Measurements from ENCODE around the gene PTS. TPM values are rescaled to one million over a fixed set of nuclear protein-coding genes. Genes with fewer than 3 reads are reported as not detected.
A peak's percentile ranks its signal among the peaks of the same experiment; 100 is the strongest.

Gene PTS
- total RNA-seq, 1 experiment from 2014 or later = 15.0 TPM

DNA sequence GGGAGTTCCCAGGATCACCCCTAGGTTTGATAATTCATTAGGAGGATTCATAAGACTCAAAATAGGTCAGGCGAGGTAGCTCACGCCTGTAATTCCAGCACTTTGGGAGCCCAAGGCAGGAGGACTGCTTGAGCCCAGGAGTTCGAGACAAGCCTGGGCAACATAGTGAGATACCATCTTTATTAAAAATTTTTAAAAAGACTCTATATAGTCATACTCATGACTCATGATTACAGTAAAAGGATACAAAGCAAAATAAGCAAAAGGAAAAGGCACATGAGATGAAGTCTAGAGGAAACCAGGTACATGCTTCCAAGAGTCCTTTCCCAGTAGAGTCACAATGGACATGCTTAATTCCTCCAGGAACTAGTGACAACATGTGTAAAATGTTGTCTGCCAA lies 13.9 kb upstream of the PTS start:
- H3K9me3 ChIP-seq (replicated peaks) = no peaks in the 10 kb centered on the region
- no peak overlapping the region for H3K4me3 ChIP-seq
- no peaks in the 10 kb centered on the region for H3K36me3 ChIP-seq
- DNase-seq = no peak
- H3K27me3 ChIP-seq = no peaks in the 10 kb centered on the region
- no peak overlapping the region for H3K27ac ChIP-seq
- H3K4me1 ChIP-seq = no peaks in the 10 kb centered on the region

- Histone ChIP-seq H3K9me3 (replicated peaks) (no peaks in the 10 kb centered on the region), H3K4me3 (no peak overlapping the region), H3K27ac (no peak overlapping the region), H3K27me3 (no peaks in the 10 kb centered on the region), H3K36me3 (no peaks in the 10 kb centered on the region), H3K4me1 (no peaks in the 10 kb centered on the region)
- DNase-seq = no peak
Observed at GRCh38 chr11:112212710-112213109, 13.5 kb upstream of the PTS start.

DNA sequence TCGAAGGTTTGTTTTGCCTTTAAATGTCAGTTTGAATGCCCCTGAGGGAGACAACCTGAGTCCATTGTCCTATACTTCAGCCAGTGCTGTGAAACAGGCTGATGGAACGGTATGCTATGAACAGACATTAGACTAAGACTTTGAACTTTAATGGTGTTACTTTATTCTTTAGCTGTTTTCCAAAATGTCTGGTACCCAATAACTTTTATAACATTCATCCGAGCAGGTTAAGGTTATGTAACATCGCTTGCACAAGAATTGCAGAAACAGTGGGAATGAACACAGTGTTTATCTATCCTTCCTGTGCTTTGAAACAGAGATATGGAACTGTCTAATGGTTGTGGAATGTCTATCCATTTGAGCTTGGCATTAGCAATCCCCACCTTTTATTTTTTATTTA lies 12.5 kb upstream of the PTS start:
- no peak overlapping the region for H3K4me3 ChIP-seq
- H3K27ac ChIP-seq = no peak overlapping the region
- no peaks in the 10 kb centered on the region for H3K27me3 ChIP-seq
- no peak for DNase-seq
- no peaks in the 10 kb centered on the region for H3K4me1 ChIP-seq
- H3K9me3 ChIP-seq (replicated peaks) = no peaks in the 10 kb centered on the region
- no peaks in the 10 kb centered on the region for H3K36me3 ChIP-seq

- Histone ChIP-seq H3K36me3 (no peaks in the 10 kb centered on the region), H3K27me3 (no peaks in the 10 kb centered on the region), H3K4me3 (no peak overlapping the region), H3K4me1 (no peaks in the 10 kb centered on the region), H3K9me3 (replicated peaks) (no peaks in the 10 kb centered on the region), H3K27ac (no peak overlapping the region)
- DNase-seq = no peak
Observed at GRCh38 chr11:112215621-112216020, 10.6 kb upstream of the PTS start.

GRCh38 chr11:112216561-112217105 lies 9.6 kb upstream of the PTS start:
- H3K36me3 ChIP-seq = no peaks in the 10 kb centered on the region
- no peaks in the 10 kb centered on the region for H3K9me3 ChIP-seq (replicated peaks)
- no peaks in the 10 kb centered on the region for H3K4me1 ChIP-seq
- H3K27ac ChIP-seq = no peak overlapping the region
- H3K4me3 ChIP-seq = no peak overlapping the region
- no peaks in the 10 kb centered on the region for H3K27me3 ChIP-seq
- DNase-seq = no peak

DNA sequence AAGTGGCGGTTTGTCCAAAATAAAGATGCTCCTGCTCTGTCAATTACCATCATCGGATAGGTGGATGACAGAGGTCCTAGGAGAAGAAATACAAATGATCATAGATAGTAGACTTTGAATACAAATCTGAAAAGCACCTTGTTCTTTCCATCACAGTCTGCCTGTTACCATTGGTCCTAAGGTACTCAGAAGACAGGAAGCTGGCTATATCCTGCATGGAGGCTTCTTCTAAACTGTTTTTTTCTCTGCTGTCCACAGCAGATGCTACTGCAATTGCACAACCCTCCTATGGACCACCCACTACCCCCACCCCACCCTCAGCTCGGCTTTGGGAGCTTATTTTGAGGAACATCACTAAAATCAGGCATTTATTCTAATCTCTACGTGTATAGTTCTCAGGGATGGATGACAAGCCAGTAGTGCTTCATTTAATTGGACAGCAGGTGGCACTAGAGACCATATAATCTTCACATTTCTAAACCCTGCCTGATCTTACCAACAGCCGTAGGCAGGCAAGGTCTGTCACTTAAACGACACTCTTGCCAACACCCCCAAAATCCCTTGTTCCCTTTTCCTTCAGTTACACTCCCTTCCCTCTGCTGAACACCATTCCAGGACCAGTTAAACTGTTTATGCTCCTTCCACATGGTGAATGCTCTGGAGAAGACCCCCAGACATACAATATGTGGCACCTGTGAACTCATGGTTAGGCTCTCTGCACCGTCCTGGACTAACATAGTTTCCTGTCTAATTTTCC lies 6.6 kb upstream of the PTS start:
- DNase-seq = peak; percentile 19 to 81
- H3K36me3 ChIP-seq = no peaks in the 10 kb centered on the region
- no peaks in the 10 kb centered on the region for H3K9me3 ChIP-seq (replicated peaks)
- no peaks in the 10 kb centered on the region for H3K4me1 ChIP-seq
- H3K27me3 ChIP-seq = no peaks in the 10 kb centered on the region
- no peak overlapping the region for H3K4me3 ChIP-seq
- H3K27ac ChIP-seq = no peak overlapping the region

DNA sequence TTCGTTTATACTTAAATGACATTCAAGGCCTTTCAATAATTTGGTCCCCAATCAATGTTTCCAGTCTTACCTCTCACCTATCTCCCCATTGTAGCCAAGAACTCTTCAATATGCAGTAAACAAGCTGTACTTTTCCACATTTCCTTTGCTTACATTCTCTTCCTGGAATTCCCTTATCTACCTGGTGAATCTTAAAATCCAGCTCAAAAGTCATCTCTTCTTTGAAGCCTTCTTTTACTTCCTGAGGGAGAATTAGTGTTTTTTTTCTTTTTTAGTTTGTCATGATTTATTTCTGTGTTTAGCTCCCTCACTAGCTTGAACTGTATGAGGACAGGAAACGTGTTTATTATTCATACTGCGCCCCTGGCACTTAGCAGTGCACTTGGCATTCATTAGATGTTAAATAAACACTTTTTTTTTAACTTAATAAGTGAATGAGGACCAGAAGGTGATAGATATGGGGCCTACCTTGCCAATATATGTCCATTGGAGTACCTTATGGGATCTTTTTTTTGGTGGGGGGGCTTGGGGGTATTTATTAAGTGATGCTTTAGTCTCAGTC lies 4.9 kb upstream of the PTS start:
- no peaks in the 10 kb centered on the region for H3K36me3 ChIP-seq
- H3K27me3 ChIP-seq = no peaks in the 10 kb centered on the region
- H3K4me1 ChIP-seq = no peaks in the 10 kb centered on the region
- no peak for DNase-seq
- H3K27ac ChIP-seq = no peak overlapping the region
- no peak overlapping the region for H3K4me3 ChIP-seq
- H3K9me3 ChIP-seq (replicated peaks) = no peaks in the 10 kb centered on the region

DNA sequence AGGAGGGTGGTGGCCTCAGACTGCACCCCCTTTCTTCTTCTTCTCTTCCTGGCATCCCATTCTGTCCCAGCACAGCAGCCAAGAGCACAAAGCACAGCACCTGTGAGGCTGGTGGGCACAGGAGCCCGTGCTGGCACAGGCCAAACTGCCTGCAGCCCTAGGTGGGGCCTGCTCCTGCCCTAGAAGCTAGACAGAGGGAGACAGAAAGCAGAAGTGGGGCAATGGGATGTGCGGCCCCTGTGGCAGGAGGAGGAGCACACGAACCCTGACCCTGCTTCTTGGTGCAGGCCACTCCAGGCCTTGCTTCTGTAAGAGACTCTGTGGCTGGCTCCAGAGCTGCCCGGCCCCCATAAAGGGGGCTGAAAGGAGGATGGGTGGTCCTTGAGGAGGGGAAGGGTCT lies 3.9 kb upstream of the PTS start:
- no peak overlapping the region for H3K27ac ChIP-seq
- H3K4me1 ChIP-seq = no peaks in the 10 kb centered on the region
- no peak overlapping the region for H3K4me3 ChIP-seq
- DNase-seq = no peak
- no peaks in the 10 kb centered on the region for H3K36me3 ChIP-seq
- no peaks in the 10 kb centered on the region for H3K9me3 ChIP-seq (replicated peaks)
- no peaks in the 10 kb centered on the region for H3K27me3 ChIP-seq

DNA sequence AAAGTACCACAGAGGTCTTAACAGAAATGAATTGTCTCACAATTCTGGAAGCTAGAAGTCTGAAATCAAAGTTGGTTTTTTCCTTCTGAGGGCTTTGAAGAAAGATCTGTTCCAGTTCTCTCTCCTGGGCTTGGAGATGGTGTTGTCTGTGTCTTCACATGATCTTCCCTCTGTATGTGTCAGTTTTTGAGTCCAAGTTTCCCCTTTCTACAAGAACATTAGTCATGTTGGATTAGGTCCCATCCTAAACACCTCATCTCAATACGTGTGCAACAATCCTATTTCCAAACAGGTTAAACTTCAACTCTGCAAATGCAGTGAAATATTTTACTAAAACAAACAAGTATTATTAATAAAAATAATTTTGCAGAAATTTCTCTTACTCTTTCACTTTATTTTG lies 3.1 kb upstream of the PTS start:
- Histone ChIP-seq H3K4me3 (no peak overlapping the region), H3K9me3 (replicated peaks) (no peaks in the 10 kb centered on the region), H3K4me1 (no peaks in the 10 kb centered on the region), H3K27ac (no peak overlapping the region), H3K27me3 (no peaks in the 10 kb centered on the region), H3K36me3 (no peaks in the 10 kb centered on the region)
- no peak for DNase-seq

GRCh38 chr11:112223754-112224532 lies 2.3 kb upstream of the PTS start:
- no peaks in the 10 kb centered on the region for H3K36me3 ChIP-seq
- no peaks in the 10 kb centered on the region for H3K27me3 ChIP-seq
- H3K4me3 ChIP-seq = no peak overlapping the region
- no peaks in the 10 kb centered on the region for H3K4me1 ChIP-seq
- no peak for DNase-seq
- no peak overlapping the region for H3K27ac ChIP-seq
- H3K9me3 ChIP-seq (replicated peaks) = no peaks in the 10 kb centered on the region

GRCh38 chr11:112225753-112226061 lies 521 bp upstream of the PTS start:
- no peaks in the 10 kb centered on the region for H3K36me3 ChIP-seq

DNA sequence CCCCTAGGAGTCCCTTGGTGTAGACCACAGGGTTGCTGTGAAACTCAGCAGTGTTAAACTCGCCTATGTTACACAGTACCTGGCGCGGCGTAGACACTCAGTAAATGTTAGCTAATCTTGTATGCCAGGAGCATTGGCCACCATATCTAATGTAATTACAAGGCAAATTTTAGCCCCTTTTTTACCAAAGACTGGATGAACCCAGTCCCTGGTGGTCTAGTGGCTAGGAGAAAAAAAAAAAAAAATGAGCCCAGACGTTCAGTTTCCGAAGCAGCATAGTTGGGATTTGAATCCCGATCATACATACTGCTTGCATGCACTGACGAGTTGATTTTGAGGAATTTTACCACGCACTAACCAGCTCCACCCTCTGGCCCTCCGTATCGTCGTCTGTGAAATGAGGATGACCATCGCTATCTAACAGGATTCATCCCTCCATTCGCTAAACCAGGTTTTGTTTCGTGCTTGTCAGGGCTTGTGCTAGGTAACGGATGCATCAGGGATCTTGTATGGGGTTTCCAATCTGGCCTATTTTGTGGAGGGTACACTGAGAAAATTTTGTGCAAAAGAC lies 688 bp downstream of the PTS start:
- no peak for DNase-seq
- no peaks in the 10 kb centered on the region for H3K36me3 ChIP-seq
- no peaks in the 10 kb centered on the region for H3K27me3 ChIP-seq
- peak overlapping the region; percentile 77 for H3K4me3 ChIP-seq
- no peaks in the 10 kb centered on the region for H3K9me3 ChIP-seq (replicated peaks)
- no peaks in the 10 kb centered on the region for H3K4me1 ChIP-seq
- peak overlapping the region; percentile 60; the same call in 1 of the 2 replicates for H3K27ac ChIP-seq

More at GRCh38 chr11:112225753-112226061, 521 bp upstream of the PTS start:
- DNase-seq = no peak
- no peaks in the 10 kb centered on the region for H3K27me3 ChIP-seq
- H3K4me3 ChIP-seq = peak overlapping the region; percentile 77
- peak overlapping the region; percentile 60 for H3K27ac ChIP-seq
- H3K4me1 ChIP-seq = no peaks in the 10 kb centered on the region
- H3K9me3 ChIP-seq (replicated peaks) = no peaks in the 10 kb centered on the region

DNA sequence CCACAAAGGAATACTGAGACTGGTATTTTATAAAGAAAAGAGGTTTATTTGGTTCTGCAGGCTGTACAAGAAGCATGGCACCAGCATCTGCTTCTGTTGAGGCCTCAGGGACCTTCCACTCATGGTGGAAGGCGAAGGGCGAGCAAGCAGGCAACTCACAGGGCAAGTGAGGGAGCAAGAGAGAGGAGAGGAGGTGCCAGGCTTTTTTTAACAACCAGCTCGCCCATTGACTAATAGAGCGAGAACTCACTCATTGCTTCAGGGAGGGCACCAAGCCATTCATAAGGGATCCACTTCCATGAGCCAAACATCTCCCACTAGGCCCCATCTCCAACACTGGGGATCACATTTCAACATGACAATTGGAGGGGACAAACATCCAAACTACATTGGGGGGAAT lies 1.2 kb downstream of the PTS start:
- Histone ChIP-seq H3K27ac (no peak overlapping the region), H3K4me3 (no peak overlapping the region; the same call in 1 of the 2 replicates), H3K27me3 (no peaks in the 10 kb centered on the region), H3K9me3 (replicated peaks) (no peaks in the 10 kb centered on the region), H3K4me1 (no peaks in the 10 kb centered on the region), H3K36me3 (no peaks in the 10 kb centered on the region)
- DNase-seq = no peak

- Histone ChIP-seq H3K27me3 (no peaks in the 10 kb centered on the region), H3K36me3 (no peaks in the 10 kb centered on the region), H3K9me3 (replicated peaks) (no peaks in the 10 kb centered on the region), H3K4me3 (no peak overlapping the region), H3K4me1 (no peaks in the 10 kb centered on the region), H3K27ac (no peak overlapping the region)
- no peak for DNase-seq
Observed at GRCh38 chr11:112228706-112229105, 2.5 kb downstream of the PTS start.

GRCh38 chr11:112229159-112229558 lies 2.9 kb downstream of the PTS start:
- no peak overlapping the region for H3K4me3 ChIP-seq
- H3K4me1 ChIP-seq = no peaks in the 10 kb centered on the region
- H3K27me3 ChIP-seq = no peaks in the 10 kb centered on the region
- no peak for DNase-seq
- no peak overlapping the region for H3K27ac ChIP-seq
- no peaks in the 10 kb centered on the region for H3K9me3 ChIP-seq (replicated peaks)
- no peaks in the 10 kb centered on the region for H3K36me3 ChIP-seq

Data from SJCRH30 (cell line).